GM12891 (cell line): Measurements from ENCODE around the gene RHOV.
A peak's percentile ranks its signal among the peaks of the same experiment; 100 is the strongest.
"Not testable (repeated sequence)": the region's sequence is repeated elsewhere in the genome, so short reads cannot be mapped to it uniquely, and the experiment has no call there.

ENCODE experiments used
- DNase-seq: peaks from one replicate; pipeline ENCODE4 v3.0.0; 2011; ENCODE audit warnings: low spot score; ENCODE audit not compliant: insufficient read length
- FAIRE-seq: peaks from 2 replicates; lab custom pipeline; 2011; peaks lifted over from hg19 to GRCh38; lab: Jason Lieb, UNC
- PAX5 ChIP-seq: IDR thresholded peaks from 2 replicates; pipeline ENCODE4 v1.6.1; 2011; ENCODE audit warnings: low read length, moderate library complexity, mild to moderate bottlenecking; ENCODE audit not compliant: insufficient read depth, severe bottlenecking
- POLR2A ChIP-seq: IDR thresholded peaks from 2 replicates; pipeline ENCODE4 v1.6.1; 2011; ENCODE audit warnings: low read depth, low read length, control low read depth
- POLR2AphosphoS5 ChIP-seq: IDR thresholded peaks from 2 replicates; pipeline ENCODE4 v1.6.1; 2011; ENCODE audit warnings: low read depth, low read length, control low read depth
- POU2F2 ChIP-seq: IDR thresholded peaks from 2 replicates; pipeline ENCODE4 v1.6.1; 2011; ENCODE audit warnings: low read depth, mild to moderate bottlenecking, control low read depth, low read length, moderate library complexity
- SPI1 ChIP-seq: IDR thresholded peaks from 2 replicates; pipeline ENCODE4 v1.6.1; 2011; ENCODE audit warnings: low read depth, low read length, control low read depth
- TAF1 ChIP-seq: IDR thresholded peaks from 2 replicates; pipeline ENCODE4 v1.6.1; 2011; ENCODE audit warnings: low read depth, low read length, control low read depth

Gene RHOV

GRCh38 chr15:40875991-40876730 lies 2.1 kb upstream of the RHOV start:
- DNase-seq (no peak), FAIRE-seq (peak; percentile 23)
- TF ChIP-seq SPI1 (no peak), POLR2AphosphoS5 (no peak), POU2F2 (no peak), POLR2A (no peak), TAF1 (no peak), PAX5 (no peak)

GRCh38 chr15:40872791-40873693 lies 992 bp downstream of the RHOV start:
- TF ChIP-seq SPI1 (0 out of 2 replicates have a peak, but pooled peaks have one; percentile 15), PAX5 (no peak)

GRCh38 chr15:40871749-40872617 lies 2.1 kb downstream of the RHOV start:
- peak; percentile 14 for TF ChIP-seq PAX5
- peak; percentile 48 for TF ChIP-seq POLR2AphosphoS5
- TF ChIP-seq SPI1: peak; percentile 59
- peak; percentile 30 for TF ChIP-seq POU2F2
- no peak for TF ChIP-seq TAF1
- TF ChIP-seq POLR2A: peak; percentile 60
- peak; percentile 88 for FAIRE-seq
- peak; percentile 44 for DNase-seq

More at GRCh38 chr15:40872791-40873693, 992 bp downstream of the RHOV start:
- no peak for FAIRE-seq
- DNase-seq: no peak

DNA sequence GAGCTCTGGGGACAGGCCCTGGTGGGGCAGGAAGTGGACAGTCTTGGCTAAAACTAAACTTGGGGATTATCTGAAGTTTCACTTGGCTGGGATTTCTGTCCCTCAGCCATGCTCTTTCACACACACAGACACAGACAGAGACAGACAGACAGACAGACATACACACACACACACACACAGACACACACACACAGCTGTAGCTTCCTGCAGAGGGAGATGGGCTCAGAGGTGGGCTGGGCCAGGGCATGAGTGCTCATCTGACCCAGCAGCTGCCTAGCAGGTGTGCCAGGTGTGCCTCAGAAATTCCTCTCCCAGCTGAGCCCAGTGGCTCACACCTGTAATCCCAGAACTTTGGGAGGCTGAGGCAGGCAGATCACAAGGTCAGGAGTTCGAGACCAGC lies 3.3 kb downstream of the RHOV start:
- FAIRE-seq (peak; percentile 59), DNase-seq (no peak)
- no peak for TF ChIP-seq PAX5
- no peak for TF ChIP-seq POLR2A
- TF ChIP-seq POLR2AphosphoS5: no peak; the same call in 1 of the 2 replicates
- no peak for TF ChIP-seq SPI1
- no peak for TF ChIP-seq POU2F2
- TF ChIP-seq TAF1: no peak

GRCh38 chr15:40869686-40870085 lies 4.3 kb downstream of the RHOV start:
- DNase-seq (no peak), FAIRE-seq (no peak)
- TF ChIP-seq POLR2AphosphoS5: no peak
- no peak for TF ChIP-seq PAX5
- no peak for TF ChIP-seq SPI1
- no peak for TF ChIP-seq POLR2A
- no peak for TF ChIP-seq TAF1
- no peak for TF ChIP-seq POU2F2

DNA sequence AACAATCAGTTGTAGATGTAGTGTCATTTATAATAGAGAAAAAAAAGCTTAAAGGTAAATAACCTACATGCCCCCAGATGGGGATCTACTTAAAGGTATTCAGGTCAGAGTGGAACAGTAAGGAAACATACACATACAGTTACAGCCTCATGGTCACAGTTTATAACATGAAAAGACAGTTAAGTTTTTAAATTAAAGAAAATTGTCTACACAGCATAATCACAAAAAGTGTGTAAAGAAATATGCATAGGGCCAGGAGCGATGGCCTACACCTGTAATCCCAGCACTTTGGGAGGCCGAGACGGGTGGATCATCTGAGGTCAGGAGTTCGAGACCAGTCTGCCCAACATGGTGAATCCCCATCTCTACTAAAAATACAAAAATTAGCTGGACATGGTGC lies 6.8 kb downstream of the RHOV start:
- TF ChIP-seq PAX5 (no peak), POU2F2 (no peak), POLR2A (no peak), TAF1 (no peak), POLR2AphosphoS5 (no peak)
- DNase-seq: no peak
- FAIRE-seq: no peak

DNA sequence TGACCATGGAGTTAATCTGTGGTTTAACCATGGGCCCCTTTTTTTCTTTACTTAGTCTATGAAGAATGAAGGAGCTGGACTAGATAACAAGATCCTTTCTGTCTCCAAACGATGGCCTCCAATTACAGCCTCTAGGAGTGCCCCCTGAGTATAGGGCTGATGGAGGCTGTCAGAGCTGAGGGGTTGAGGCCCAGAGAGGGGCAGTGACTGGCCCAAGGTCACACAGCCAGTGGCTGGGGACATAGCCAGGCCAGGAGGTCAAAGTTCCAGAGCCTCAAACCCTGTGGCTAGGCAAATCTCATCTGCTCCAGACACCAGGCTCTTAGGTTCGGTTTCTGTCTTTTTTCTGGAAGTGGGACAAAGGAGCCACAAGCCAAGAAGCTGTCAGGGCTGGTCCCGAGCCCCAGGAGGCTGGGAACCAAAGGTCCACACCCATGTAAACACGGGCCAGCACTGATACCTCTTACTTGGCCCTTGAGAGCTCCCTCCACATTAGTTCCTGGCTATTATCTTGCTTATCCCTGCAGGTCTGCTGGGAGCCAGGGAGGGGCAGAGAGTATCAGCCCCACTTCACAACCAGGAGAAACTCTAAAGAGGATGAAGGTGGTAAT lies 10.3 kb downstream of the RHOV start:
- no peak for DNase-seq
- FAIRE-seq: no peak
- TF ChIP-seq POLR2AphosphoS5 (no peak), PAX5 (no peak), TAF1 (no peak), POLR2A (no peak), POU2F2 (no peak), SPI1 (no peak)

- not testable (repeated sequence) for FAIRE-seq
Observed at GRCh38 chr15:40861147-40861546, 12.9 kb downstream of the RHOV start.

More at GRCh38 chr15:40861147-40861546, 12.9 kb downstream of the RHOV start:
- not testable (repeated sequence) for DNase-seq
